Activated naive CD4-positive, alpha-beta T cell treated with anti-CD3 and anti-CD28 coated beads, Interleukin-2, amount 50 U/mL, for 16 hours (primary cell): Measurements from ENCODE around the gene PABPC1L.

ENCODE experiments used
- DNase-seq: peaks from one replicate; pipeline ENCODE4 v3.0.0-alpha.2; 2020

The PABPC1L gene

DNA sequence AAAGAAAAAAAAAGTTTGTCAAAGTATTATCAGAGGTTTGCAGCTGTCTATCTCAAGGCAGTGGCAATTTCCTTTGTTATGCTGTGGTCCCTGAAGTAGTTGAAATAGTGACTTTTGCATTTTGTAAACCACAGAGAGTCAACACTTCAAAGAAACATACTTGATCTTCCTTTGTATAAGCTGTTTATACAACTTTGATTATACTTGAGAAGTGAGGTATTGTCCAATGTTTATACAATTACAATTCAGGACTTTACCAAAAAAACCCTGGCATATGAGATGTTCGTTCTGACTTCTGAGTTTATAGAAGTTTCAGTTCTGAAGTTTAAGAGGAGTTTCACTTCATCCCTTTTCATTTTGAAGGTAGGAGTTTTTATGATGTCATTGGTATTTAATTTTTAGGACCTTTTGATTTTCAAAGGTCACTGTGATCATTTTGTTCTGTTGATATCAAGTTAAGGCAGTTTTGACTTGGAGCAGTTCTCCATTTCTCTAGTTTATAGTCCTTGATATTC is 60.4 kb downstream of the PABPC1L start:
- no peak for DNase-seq

- no peak for DNase-seq
Observed at GRCh38 chr20:44973053-44973452, 63.2 kb downstream of the PABPC1L start.

DNA sequence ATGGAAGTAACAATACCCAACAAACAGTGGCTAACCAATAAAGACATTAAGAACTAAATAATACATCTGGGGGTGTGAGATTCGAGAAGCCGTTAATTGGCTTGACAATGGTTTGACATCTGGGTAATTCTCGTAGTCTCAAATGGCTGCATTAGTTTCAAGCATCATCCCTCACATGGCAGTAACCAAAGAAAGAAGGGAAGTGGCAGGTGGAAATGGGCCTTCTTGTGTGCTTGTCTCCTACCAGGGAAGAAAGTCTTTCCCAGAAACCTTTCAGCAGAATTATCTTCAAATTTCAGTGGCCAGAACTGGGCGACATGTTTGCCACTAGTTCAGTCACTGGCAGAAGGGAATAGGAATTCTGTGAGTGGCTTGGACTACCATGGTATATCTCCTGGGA is 66.8 kb downstream of the PABPC1L start:
- no peak for DNase-seq

GRCh38 chr20:44979090-44979621 is 69.3 kb downstream of the PABPC1L start:
- peak; percentile 21 for DNase-seq

DNA sequence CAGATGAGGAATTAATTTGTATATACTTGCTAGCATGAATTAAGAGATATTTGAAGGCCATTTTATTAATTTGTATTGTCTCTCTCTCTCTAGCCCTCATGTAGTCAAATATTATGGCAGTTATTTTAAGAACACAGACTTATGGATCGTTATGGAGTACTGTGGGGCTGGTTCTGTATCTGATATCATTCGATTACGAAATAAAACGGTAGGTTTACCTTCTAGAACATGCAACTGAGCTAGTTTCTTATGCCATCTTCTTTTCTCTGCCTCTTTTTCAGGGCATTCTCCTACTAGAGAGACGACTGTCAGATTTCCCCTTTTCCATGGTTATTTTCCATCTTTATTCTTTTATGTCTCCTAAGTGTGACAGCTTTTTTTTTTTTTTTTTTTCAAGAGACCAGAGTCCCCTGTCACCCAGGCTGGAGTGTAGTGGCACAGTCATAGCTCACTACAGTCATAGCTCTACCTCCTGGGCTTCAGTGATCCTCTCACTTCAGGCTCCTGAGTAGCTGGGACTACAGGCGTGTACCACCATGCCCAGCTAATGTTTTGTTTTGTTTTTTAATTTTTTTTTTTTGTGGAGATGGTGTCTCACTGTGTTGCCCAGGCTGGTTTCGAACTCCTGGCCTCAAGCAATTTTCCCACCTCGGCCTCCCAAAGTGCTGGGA is 72.0 kb downstream of the PABPC1L start:
- no peak for DNase-seq

DNA sequence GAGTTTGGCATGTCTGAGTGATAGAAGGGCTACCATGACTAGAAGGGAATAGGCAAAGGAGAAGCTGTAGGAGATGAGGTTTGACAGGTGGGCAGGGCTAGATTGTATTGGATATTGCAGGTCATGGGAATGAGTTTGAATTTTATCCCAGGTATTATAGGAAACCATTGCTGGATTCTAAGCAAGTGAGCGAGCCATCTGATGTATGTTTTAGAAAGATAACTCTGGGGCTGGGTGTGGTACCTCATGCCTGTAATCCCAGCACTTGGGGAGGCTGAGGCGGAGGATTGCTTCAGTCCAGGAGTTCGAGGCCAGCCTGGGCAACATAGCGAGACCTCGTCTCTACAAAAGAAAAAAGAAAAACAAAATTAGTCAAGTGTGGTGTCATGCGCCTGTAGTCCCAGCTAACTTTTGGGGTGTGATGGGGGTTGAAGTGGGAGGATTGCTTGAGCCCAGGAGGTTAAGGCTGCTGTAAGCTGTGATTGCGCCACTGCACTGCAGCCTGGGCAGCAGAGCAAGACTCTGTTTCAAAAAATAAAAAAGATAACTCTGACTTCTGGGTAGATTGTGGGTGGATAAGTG is 73.3 kb downstream of the PABPC1L start:
- no peak for DNase-seq

GRCh38 chr20:44988631-44989171 is 78.8 kb downstream of the PABPC1L start:
- no peak for DNase-seq
